Thyroid gland (tissue), 4 donors: Measurements from ENCODE around the gene WDSUB1.

Experiments
- CTCF ChIP-seq, 6 experiments: fragments of 200-600 bp in 3 of 6; fragments of 450-650 bp in 3 of 6; sonication (generic) in 3 of 6; IDR thresholded peaks; one replicate each; pipeline ENCODE4 v1.5.1; 2016 to 2019; ENCODE audit warnings: antibody characterized with exemption in 6 of 6, mild to moderate bottlenecking in 2 of 6, inconsistent platforms in 1 of 6, moderate library complexity in 1 of 6
- POLR2A ChIP-seq, 2 donors: fragments of 450-650 bp; IDR thresholded peaks; one replicate each; pipeline ENCODE4 v1.6.1; 2017; ENCODE audit warnings: antibody characterized with exemption in 2 of 2, mild to moderate bottlenecking in 2 of 2, moderate library complexity in 1 of 2

- TF ChIP-seq CTCF (IDR thresholded peaks at IDR 0.05) (no peak), POLR2A (IDR thresholded peaks at IDR 0.05) (no peak)
These were observed 56.9 kb downstream of the WDSUB1 start for GRCh38 chr2:159229476-159230144.
